HEK293T (cell line): ENCODE measurements around the gene MAGI2.

Experiments
- CTCF ChIA-PET: fragments of 350-600 bp; formaldehyde crosslinking; extraction: SDS; loops from one replicate; lab custom pipeline; 2021; ENCODE audit warnings: antibody characterized with exemption, inconsistent platforms; lab: Yijun Ruan, JAX
- POLR2A ChIA-PET: fragments of 350-600 bp; formaldehyde crosslinking; extraction: SDS; loops from one replicate; lab custom pipeline; 2020; ENCODE audit warnings: antibody characterized with exemption, inconsistent platforms; lab: Yijun Ruan, JAX
- DNase-seq: peaks from one replicate; pipeline ENCODE4 v3.0.0; 2012; ENCODE audit warnings: mixed read lengths; ENCODE audit errors: extremely low spot score
- ARNT ChIP-seq: fragments of 450-650 bp; IDR thresholded peaks from 2 replicates; pipeline ENCODE4 v1.6.1; 2017; ENCODE audit warnings: mild to moderate bottlenecking
- BHLHE40 ChIP-seq: fragments of 450-650 bp; IDR thresholded peaks from 2 replicates; pipeline ENCODE4 v1.6.1; 2016; ENCODE audit warnings: mild to moderate bottlenecking, moderate library complexity, borderline replicate concordance
- CTBP1 ChIP-seq: fragments of 450-650 bp; IDR thresholded peaks from 2 replicates; pipeline ENCODE4 v1.6.1; 2016; ENCODE audit warnings: borderline replicate concordance
- ELF4 ChIP-seq: fragments of 450-650 bp; IDR thresholded peaks from 2 replicates; pipeline ENCODE4 v1.6.1; 2017; ENCODE audit warnings: antibody characterized with exemption
- FOXA1 ChIP-seq: fragments of 450-650 bp; IDR thresholded peaks from 2 replicates; pipeline ENCODE4 v1.6.1; 2016; ENCODE audit warnings: mild to moderate bottlenecking
- FOXK2 ChIP-seq: fragments of 450-650 bp; IDR thresholded peaks from 2 replicates; pipeline ENCODE4 v1.6.1; 2016; ENCODE audit warnings: mild to moderate bottlenecking
- FOXM1 ChIP-seq: fragments of 450-650 bp; IDR thresholded peaks from 2 replicates; pipeline ENCODE4 v1.6.1; 2017; ENCODE audit warnings: mild to moderate bottlenecking, borderline replicate concordance
- HDGF ChIP-seq: fragments of 450-650 bp; IDR thresholded peaks from 2 replicates; pipeline ENCODE4 v1.6.1; 2017; ENCODE audit warnings: antibody characterized with exemption, borderline replicate concordance
- L3MBTL2 ChIP-seq: fragments of 450-650 bp; conservative IDR thresholded peaks from 2 replicates; pipeline ENCODE4 v1.6.1; 2016; ENCODE audit warnings: mild to moderate bottlenecking
- LEF1 ChIP-seq: fragments of 450-650 bp; IDR thresholded peaks from 2 replicates; pipeline ENCODE4 v1.6.1; 2017; ENCODE audit warnings: mild to moderate bottlenecking, borderline replicate concordance
- NFRKB ChIP-seq: fragments of 450-650 bp; IDR thresholded peaks from 2 replicates; pipeline ENCODE4 v1.6.1; 2016; ENCODE audit warnings: mild to moderate bottlenecking, moderate library complexity
- SP1 ChIP-seq: fragments of 450-650 bp; IDR thresholded peaks from 2 replicates; pipeline ENCODE4 v1.6.1; 2017
- SUZ12 ChIP-seq: fragments of 450-650 bp; IDR thresholded peaks from 2 replicates; pipeline ENCODE4 v1.6.1; 2016; ENCODE audit warnings: mild to moderate bottlenecking
- TARDBP ChIP-seq: fragments of 450-650 bp; IDR thresholded peaks from 2 replicates; pipeline ENCODE4 v1.6.1; 2016
- ZNF384 ChIP-seq: fragments of 450-650 bp; IDR thresholded peaks from 2 replicates; pipeline ENCODE4 v1.6.1; 2016
- TF ChIP-seq, protein P1 (sequence below): fragments of 450-650 bp; IDR thresholded peaks from 2 replicates; pipeline ENCODE4 v1.6.1; 2016

Gene MAGI2

DNA sequence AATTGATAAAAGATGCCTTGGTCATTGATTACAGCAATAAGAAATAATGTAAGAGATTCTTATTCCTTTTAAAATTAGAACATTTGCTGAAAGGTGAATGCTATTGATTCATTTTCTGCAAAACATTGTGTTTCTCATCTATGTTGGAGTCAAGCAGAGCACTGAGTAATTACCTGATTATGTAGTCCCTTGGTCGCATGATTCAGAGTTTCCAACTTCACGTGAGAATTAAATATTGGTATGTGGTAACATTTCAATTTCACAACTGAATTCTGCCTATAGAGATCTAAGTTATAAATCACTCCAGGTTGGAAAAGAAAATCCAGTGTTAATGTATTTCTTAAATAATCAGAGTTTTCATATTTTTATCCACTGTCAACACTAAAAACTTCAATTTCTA, 953.5 kb downstream of the MAGI2 start:
- ChIA-PET POLR2A (no interaction called here), CTCF (no interaction called here)
- no peak for DNase-seq
- TF ChIP-seq, protein P1, sequence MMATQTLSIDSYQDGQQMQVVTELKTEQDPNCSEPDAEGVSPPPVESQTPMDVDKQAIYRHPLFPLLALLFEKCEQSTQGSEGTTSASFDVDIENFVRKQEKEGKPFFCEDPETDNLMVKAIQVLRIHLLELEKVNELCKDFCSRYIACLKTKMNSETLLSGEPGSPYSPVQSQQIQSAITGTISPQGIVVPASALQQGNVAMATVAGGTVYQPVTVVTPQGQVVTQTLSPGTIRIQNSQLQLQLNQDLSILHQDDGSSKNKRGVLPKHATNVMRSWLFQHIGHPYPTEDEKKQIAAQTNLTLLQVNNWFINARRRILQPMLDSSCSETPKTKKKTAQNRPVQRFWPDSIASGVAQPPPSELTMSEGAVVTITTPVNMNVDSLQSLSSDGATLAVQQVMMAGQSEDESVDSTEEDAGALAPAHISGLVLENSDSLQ = no peak

DNA sequence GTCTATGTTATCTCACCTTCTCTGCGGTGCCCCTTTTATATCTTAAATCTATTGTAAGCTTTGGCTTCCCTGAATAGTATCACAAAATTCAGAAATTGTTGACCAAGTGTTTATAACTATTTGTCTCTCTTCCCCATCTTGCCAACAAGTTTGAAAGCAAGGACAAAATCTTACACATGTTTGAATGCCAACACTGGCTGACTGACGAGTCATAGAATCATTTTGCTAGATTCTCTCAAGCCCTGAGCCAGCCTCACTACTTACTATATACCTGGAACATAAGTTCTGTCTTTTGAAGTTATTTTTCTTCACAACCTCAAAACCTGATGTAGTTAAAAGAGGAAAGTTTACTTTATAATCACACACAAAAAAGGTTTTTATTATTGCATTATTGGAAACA, 954.2 kb downstream of the MAGI2 start:
- CTCF ChIA-PET = no interaction called here
- DNase-seq = no peak
- TF ChIP-seq L3MBTL2 (no peak), TARDBP (no peak), ELF4 (no peak), LEF1 (no peak), FOXK2 (no peak), FOXA1 (no peak), HDGF (no peak), FOXM1 (no peak), BHLHE40 (no peak)
- POLR2A ChIA-PET = no interaction called here

DNA sequence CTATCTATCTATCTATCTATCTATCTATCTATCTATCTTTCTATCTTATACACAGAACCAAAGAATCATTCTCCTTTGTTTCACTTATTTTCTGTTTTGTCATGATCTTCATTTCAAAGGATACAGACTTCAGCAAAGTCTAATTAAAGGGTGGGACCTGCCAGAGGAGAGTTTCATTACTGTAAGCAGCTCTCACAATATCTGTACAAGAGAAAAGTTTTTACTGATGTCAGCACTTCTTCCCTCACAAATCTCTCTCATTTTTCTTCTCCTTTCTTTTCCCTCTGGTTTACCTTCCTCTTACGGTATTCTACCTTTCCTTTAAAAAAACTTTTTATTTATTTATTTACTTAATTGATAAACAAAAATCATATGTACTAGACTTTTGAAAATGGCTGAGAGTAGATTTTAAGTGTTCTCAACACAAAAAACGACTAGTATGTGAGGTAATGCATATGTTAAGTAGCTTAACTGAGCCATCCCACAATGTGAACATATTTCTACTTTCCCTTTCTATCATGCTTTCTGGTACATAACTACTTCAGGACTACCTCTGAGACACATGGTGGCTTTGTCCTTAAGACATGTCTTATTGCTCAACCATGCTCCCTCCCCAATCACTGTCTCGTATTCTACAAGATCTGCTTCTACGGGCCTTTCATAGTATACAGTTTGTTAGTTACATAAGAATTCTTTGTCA, 955.6 kb downstream of the MAGI2 start:
- DNase-seq = no peak
- TF ChIP-seq ZNF384 (no peak), ELF4 (no peak), CTBP1 (no peak), ARNT (no peak), TARDBP (no peak), FOXA1 (no peak), NFRKB (no peak), SUZ12 (no peak), FOXM1 (no peak), SP1 (no peak), BHLHE40 (no peak), LEF1 (no peak), HDGF (no peak), L3MBTL2 (no peak)
- TF ChIP-seq, protein P1 = no peak
- ChIA-PET CTCF (no interaction called here), POLR2A (no interaction called here)

DNA sequence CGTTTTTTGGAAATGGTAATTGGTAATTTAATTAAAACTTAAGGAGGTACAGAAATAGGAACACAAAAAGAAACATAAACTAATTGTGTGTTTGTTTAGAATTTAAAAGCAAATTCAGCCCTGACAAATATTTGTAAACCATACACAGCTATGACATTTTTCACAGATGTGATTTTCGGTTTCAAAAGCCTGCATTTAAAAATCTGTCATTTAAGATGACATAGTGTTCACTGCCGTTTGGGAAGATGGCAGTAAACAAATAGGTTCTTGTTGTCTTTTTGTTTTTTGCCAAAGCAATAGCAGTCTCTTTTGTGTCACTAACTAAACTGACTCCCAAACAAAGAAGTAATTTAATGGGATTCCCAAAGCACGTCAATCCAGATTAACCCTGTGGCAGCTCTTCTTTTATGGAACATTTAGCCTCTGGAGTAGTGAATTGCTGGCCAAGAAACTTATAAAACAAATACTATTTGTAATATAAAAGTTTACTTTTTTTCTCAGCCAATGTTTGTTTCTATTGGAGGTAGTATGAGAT, 957.3 kb downstream of the MAGI2 start:
- TF ChIP-seq NFRKB (no peak), SP1 (no peak), FOXM1 (no peak), ARNT (no peak), SUZ12 (no peak), L3MBTL2 (no peak), HDGF (no peak), FOXK2 (no peak), FOXA1 (no peak)
- TF ChIP-seq, protein P1 = no peak
- ChIA-PET CTCF (no interaction called here), POLR2A (no interaction called here)
- DNase-seq = no peak

DNA sequence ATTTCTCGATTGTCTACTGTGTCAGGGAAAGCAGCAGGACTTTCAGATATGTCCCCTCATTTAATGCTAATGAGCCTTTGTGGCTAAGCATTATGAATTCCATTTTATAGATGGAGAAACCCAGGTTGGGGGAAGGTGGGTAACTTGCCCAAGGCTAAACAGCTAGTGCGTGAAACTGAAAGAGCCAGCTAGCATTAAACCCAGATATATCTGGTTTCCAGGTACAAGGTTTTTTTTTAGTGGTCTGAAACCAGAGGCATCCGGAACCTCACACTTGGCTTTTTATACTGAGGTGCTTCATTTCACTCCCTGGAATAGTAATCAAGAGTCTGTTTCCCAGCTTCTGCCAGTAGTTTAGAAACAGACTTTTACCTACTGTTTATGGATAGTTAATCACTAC, 960.1 kb downstream of the MAGI2 start:
- ChIA-PET POLR2A (no interaction called here), CTCF (no interaction called here)
- no peak for DNase-seq
- TF ChIP-seq LEF1 (no peak), SP1 (no peak), FOXM1 (no peak), FOXK2 (no peak), ARNT (no peak), HDGF (no peak), BHLHE40 (no peak), NFRKB (no peak)
- TF ChIP-seq, protein P1 = no peak

DNA sequence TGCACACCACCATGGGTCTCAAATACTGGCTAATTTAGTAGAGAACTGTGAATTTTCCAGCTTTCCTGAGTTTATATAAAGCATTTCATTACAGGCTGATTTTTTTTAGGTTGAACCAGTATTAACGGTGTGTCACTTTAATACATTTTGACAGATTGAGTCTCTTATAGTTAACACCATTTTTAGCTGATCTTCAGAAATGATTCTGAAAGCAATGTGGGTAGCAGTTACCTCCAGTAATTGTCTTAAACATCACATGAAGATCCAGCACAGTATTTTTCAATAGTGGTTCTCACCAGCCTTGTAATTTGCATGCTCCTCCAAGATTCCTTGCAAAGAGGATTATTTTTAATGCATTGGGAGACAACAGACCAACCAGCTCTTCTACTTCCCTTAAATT, 961.3 kb downstream of the MAGI2 start:
- CTCF ChIA-PET = no interaction called here
- POLR2A ChIA-PET = no interaction called here
- TF ChIP-seq ARNT = no peak
- no peak for TF ChIP-seq BHLHE40
- TF ChIP-seq ZNF384 = no peak
- no peak for TF ChIP-seq L3MBTL2
- TF ChIP-seq NFRKB = no peak
- no peak for TF ChIP-seq SUZ12
- no peak for TF ChIP-seq LEF1
- TF ChIP-seq CTBP1 = no peak
- no peak for TF ChIP-seq FOXK2
- TF ChIP-seq FOXM1 = no peak
- no peak for DNase-seq

DNA sequence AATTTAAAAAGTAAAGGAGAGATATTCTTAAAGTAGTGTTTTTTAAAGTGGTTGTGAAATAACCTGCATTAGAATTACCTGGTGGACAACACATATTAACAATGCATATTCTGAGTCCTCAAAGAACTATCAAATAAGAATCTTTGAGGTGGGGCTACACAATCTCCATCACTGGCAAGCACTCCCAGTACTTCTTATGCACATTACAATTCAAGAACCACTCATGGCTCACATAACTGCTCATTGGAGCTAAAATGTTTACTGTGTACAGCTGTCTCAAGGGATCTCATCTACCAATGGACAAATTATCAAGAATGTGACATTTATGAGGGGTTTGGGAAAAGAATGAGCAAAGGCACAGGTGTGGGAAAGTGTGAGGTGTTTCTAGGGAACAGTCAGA, 962.9 kb downstream of the MAGI2 start:
- ChIA-PET CTCF (no interaction called here), POLR2A (no interaction called here)
- TF ChIP-seq LEF1 (no peak), CTBP1 (no peak), ARNT (no peak), ELF4 (no peak)
- DNase-seq = no peak
